ENCODE measurements around the gene C1orf74. TPM values are rescaled to one million over a fixed set of nuclear protein-coding genes. Genes with fewer than 3 reads are reported as not detected.
"Not testable (repeated sequence)": the region's sequence is repeated elsewhere in the genome, so short reads cannot be mapped to it uniquely, and the experiment has no call there.

The C1orf74 gene
- total RNA-seq, 1 experiment from 2014 or later = 6.2 TPM

DNA sequence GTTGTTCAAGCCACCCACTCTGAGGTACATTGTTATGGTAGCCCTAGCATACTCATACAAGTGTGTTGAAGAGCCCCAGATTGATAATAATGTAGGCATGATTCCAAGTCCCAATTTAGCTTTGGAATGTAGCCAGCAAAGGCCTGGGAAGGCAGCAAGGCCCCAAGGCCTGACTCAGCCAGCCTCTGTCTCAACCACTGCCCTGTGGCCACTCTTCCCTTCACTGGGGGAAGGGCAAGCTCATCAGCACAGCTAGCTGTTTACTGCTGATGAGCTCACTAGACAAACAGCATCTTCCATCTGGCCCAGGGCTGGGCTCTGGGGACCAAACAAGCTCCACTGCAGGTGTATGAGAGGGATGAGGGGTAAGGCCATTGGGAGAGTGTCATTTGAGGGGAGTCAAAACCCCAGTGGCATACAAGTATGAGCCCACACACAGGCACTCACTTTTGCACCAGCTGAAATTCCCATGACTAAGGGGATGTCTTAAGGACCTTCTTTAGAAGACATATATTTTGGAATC lies 23.8 kb upstream of the C1orf74 start:
- in situ Hi-C loops (cut with HindIII; ENCODE audit: low sequenced_read_pairs) = no loop called here
- no peak for DNase-seq (ENCODE audit: low spot score)

DNA sequence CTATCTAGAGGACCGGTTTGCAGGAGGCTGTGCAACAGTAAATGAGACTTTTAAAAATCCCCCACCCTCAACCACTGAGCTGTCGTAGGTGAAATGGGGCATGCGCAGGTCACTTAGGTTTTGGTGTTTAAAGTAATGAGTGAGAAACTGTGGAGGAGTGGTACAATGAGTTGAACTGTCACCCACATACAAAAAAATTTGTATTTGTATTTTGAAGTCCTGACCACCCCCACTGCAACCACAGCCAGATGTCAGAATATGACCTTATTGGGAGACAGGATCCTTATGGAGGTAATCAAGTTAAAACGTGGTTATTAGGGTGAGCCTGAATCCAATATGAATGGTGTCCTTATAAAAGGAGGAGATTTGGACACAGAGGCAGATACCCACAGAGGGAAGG lies 23.1 kb upstream of the C1orf74 start:
- in situ Hi-C loops (cut with HindIII; ENCODE audit: low sequenced_read_pairs) = no loop called here
- DNase-seq (ENCODE audit: low spot score) = no peak

- peak; percentile 74 for DNase-seq (ENCODE audit: low spot score)
- in situ Hi-C loops (cut with HindIII; ENCODE audit: low sequenced_read_pairs) = no loop called here
Measured at GRCh38 chr1:209805875-209806760, 21.8 kb upstream of the C1orf74 start, which contains the start of gene IRF6. IRF6 (minus strand) TSS chr1:209806142; CDS start chr1:209801413, 4,729 bp downstream.

DNA sequence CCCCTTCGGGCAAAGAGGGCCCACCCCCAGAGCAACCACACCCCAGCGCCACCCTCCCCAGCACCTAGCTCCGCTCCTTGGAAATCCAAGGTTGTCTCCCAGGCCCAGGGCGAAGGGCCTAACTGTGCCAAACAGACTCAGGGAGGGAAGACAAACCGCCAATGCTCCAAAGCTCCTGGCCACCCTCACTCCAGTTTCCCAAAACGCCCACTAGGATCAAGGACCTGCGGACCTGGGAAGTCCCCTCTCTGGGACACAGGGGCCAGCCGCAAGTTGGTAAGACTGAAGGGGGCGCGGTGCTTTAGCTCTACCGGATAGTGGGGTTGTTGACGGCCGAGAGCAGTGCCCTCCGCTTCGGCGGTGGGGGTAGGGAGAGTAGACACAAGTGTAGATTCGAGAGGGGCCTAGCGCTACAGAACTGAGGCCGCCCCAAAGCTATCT lies 21.0 kb upstream of the C1orf74 start:
- in situ Hi-C loops (cut with HindIII; ENCODE audit: low sequenced_read_pairs) = no loop called here
- no peak for DNase-seq (ENCODE audit: low spot score)

- no peak for DNase-seq (ENCODE audit: low spot score)
- in situ Hi-C loops (cut with HindIII; ENCODE audit: low sequenced_read_pairs) = no loop called here
Measured at GRCh38 chr1:209803568-209803967, 19.2 kb upstream of the C1orf74 start.

DNA sequence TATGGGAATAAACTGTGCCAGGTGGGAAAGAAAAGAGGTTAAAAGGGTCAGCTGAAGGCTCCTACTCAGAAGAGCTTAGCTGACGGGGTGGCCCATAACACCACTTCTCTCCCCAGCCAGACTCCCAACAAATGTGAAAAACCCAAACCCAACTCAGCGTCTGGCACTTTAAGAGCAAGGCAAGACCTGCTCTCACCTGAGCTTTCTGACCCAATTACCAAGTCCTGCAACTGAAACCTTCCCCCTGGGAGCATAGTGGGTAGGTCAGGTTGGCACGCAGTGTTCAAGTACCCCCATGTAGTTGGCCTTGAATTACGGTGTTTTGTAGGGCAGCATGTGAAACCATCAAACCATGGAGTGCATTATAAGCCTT lies 18.4 kb upstream of the C1orf74 start:
- DNase-seq (ENCODE audit: low spot score) = no peak
- in situ Hi-C loops (cut with HindIII; ENCODE audit: low sequenced_read_pairs) = no loop called here

GRCh38 chr1:209802117-209802779 lies 17.9 kb upstream of the C1orf74 start:
- in situ Hi-C loops (cut with HindIII; ENCODE audit: low sequenced_read_pairs) = no loop called here
- DNase-seq (ENCODE audit: low spot score) = no peak

DNA sequence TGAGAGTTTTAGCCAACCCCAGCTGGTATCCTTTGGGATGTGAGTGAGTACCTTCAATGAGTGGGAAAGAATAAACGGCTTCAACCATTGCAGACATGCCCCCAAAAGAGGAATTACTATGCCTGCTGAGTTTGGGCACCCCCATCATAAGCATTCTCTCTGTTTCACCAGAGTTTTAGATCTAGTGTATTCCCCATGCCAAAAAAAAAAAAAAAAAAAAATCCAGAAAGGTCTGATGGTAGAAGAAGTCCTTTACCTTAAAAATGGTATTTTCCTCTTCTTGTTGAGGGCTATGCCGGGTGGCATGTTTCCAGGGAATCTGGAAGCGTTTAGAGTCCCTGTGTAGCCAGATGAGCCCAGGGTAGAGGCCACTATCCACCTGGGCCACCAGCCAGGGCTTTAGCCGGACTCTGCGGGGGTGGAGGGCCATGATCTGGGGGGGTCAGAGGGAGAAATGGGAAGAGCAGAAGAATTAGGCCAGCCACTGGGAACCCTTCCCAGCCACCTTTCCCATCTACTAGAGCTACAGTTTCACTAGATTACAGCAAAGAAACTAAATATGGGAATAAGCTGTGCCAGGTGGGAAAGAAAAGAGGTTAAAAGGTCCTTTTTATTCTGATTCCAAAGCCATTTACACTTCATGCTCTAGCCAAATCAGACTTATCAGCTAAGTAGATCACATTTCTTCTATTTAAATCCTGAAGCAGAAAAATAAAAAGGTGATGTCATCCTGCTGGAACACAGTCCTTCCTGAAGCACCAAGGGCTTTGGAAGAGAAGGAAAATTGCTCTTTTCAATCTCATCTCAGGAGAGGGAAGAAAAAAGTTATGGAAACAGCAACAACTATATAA lies 16.9 kb upstream of the C1orf74 start:
- peak; percentile 95 for DNase-seq (ENCODE audit: low spot score)
- in situ Hi-C loops (cut with HindIII; ENCODE audit: low sequenced_read_pairs) = no loop called here

DNA sequence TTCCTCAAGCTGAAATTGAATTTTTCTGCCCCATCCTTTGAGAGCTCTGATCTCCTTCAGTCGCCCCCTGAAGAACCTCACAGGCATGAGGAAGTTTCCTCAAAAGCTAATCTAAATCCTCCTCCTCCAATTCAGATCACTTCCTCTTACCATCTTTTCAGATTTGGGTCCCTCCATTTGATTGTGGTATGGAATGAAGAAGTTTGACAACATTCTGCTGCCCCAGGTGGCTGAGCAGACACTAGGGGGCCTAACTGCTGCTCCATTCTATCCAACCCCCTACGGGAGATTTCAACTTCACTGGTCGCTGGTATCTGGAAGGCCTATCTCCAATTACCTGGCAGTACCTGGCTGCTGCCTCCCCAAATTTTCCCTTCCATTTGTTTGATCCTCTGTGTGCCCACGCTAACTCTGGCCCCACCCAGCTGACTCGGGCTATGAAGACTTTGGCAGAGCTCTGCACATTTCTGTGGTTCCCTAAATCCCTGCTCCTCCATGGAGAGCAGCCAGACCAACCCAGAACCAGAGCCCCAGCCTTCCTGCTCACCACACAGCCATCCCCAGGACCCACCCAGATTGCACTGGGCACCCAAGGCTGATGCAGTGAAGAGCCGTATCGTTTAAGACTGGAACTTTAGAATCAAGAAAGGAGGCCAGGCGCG lies 13.8 kb upstream of the C1orf74 start:
- in situ Hi-C loops (cut with HindIII; ENCODE audit: low sequenced_read_pairs) = no loop called here

GRCh38 chr1:209793711-209794110 lies 9.4 kb upstream of the C1orf74 start:
- in situ Hi-C loops (cut with HindIII; ENCODE audit: low sequenced_read_pairs) = not testable (repeated sequence)

More for the DNA sequence above, 13.8 kb upstream of the C1orf74 start:
- DNase-seq (ENCODE audit: low spot score) = no peak

DNA sequence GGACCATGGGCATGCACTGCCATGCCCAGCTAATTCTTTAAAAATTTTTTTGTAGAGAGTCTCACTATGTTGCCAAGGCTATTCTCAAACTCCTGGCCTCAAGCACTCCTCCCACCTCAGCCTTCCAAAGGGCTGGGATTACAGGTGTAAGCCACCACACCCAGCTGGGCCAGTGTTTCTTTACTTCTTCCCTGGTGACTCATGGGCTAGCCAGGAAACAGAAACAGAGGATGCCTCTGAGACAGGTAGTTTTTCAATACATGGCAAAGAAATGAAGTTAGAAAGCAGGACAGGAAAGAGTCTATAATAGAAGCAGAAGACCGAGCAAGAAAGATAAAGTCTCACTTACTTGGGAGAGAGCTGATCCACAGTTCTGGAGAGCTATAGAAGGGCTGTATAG lies 7.6 kb upstream of the C1orf74 start:
- in situ Hi-C loops (cut with HindIII; ENCODE audit: low sequenced_read_pairs) = no loop called here
- no peak for DNase-seq (ENCODE audit: low spot score)

More at GRCh38 chr1:209793711-209794110, 9.4 kb upstream of the C1orf74 start:
- not testable (repeated sequence) for DNase-seq (ENCODE audit: low spot score)

- in situ Hi-C loops (cut with HindIII; ENCODE audit: low sequenced_read_pairs) = no loop called here
- DNase-seq (ENCODE audit: low spot score) = no peak
Measured at GRCh38 chr1:209790286-209791193, 6.2 kb upstream of the C1orf74 start.

DNA sequence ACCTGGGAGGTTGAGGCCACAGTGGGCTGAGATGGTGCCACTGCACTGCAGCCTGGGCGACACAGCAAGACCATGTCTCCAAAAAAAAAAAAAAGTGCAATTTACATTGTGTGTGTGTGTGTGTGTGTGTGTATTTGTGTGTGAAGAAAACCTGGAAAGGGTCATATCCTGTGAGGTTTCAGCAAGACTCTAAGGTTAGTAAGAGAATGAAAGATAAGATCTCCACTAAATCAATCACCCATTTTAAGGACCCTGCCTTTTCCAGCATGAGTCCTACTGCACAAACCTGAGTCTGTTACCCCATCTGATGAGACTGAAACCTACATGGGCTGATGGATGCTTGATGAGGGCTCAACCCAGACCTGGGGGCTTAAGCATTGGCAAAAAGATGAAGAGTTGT lies 4.9 kb upstream of the C1orf74 start:
- DNase-seq (ENCODE audit: low spot score) = no peak
- in situ Hi-C loops (cut with HindIII; ENCODE audit: low sequenced_read_pairs) = no loop called here

GRCh38 chr1:209787551-209787950 lies 3.2 kb upstream of the C1orf74 start:
- no peak for DNase-seq (ENCODE audit: low spot score)
- in situ Hi-C loops (cut with HindIII; ENCODE audit: low sequenced_read_pairs) = no loop called here

GRCh38 chr1:209786146-209786545 lies 1.8 kb upstream of the C1orf74 start:
- no peak for DNase-seq (ENCODE audit: low spot score)
- in situ Hi-C loops (cut with HindIII; ENCODE audit: low sequenced_read_pairs) = no loop called here

DNA sequence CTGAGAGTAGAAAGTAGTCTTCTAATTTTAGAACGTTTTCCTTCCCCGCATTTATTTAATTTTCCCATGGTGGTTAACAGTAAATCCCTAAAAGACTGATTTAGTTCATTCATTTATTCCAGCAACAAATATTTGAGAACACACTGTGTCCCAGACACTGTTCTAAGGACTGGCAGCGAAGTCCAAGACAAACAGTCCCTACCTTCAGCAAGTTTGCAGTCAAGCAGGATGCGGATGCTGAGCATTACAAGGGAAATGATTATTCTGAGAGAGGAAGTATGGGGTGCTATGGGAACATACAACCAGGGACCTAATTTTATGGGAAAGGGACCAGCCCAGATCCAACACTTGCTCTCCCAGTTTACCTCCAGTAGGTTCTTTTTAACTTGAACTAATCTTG lies 1.2 kb upstream of the C1orf74 start:
- in situ Hi-C loops (cut with HindIII; ENCODE audit: low sequenced_read_pairs) = no loop called here
- no peak for DNase-seq (ENCODE audit: low spot score)

GRCh38 chr1:209783386-209783785 lies 973 bp downstream of the C1orf74 start:
- in situ Hi-C loops (cut with HindIII; ENCODE audit: low sequenced_read_pairs) = no loop called here
- peak; percentile 17 for DNase-seq (ENCODE audit: low spot score)

DNA sequence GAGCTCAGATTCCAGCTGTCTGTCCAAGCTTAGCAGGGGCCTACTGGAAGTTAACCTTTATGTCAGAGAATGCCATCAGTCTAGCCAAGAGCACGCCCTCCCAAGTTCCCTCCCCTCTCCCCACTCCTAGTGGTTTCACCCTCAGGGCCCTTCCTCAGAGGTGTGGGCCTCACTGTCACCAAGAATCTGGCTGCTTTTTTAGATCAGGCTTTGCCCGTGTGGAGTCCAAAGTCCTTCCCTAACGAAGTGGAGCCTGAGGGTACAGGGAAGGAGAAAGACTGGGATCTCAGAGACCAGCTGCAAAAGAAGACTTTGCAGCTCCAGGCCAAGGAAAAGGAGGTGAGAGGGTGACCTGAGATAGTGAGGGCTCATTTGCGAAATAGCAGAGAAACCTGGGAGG lies 4.1 kb downstream of the C1orf74 start:
- in situ Hi-C loops (cut with HindIII; ENCODE audit: low sequenced_read_pairs) = no loop called here
- no peak for DNase-seq (ENCODE audit: low spot score)
